Measurements from ENCODE around the gene SERBP1.

SERBP1 gene

DNA sequence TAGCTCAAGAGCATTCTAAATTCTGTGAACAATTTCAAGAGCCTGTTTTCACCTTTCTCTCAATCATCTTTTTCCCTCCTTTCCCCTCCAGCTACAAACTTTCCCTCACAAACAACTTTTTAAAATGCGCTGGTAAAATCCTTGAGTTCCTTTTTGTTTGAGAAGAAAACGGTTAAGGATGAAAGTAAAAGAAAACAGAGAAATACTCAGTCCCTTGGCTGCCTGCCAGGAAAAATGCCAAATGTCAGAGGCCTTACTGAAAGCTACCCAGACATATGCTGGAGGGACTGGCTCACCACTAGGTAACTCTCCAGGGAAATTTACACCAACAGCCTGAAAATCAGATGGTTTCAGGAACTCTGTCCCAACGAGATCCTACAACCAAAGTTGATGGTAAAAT is 11.0 kb upstream of the SERBP1 start:
- TF ChIP-seq, protein P1, sequence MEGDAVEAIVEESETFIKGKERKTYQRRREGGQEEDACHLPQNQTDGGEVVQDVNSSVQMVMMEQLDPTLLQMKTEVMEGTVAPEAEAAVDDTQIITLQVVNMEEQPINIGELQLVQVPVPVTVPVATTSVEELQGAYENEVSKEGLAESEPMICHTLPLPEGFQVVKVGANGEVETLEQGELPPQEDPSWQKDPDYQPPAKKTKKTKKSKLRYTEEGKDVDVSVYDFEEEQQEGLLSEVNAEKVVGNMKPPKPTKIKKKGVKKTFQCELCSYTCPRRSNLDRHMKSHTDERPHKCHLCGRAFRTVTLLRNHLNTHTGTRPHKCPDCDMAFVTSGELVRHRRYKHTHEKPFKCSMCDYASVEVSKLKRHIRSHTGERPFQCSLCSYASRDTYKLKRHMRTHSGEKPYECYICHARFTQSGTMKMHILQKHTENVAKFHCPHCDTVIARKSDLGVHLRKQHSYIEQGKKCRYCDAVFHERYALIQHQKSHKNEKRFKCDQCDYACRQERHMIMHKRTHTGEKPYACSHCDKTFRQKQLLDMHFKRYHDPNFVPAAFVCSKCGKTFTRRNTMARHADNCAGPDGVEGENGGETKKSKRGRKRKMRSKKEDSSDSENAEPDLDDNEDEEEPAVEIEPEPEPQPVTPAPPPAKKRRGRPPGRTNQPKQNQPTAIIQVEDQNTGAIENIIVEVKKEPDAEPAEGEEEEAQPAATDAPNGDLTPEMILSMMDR (IDR thresholded peaks at IDR 0.05; ENCODE audit: borderline replicate concordance, insufficient read depth, low read depth, low read length): no peak
- H3K4me3 ChIP-seq (ENCODE audit: low read depth, low read length): no peak overlapping the region

DNA sequence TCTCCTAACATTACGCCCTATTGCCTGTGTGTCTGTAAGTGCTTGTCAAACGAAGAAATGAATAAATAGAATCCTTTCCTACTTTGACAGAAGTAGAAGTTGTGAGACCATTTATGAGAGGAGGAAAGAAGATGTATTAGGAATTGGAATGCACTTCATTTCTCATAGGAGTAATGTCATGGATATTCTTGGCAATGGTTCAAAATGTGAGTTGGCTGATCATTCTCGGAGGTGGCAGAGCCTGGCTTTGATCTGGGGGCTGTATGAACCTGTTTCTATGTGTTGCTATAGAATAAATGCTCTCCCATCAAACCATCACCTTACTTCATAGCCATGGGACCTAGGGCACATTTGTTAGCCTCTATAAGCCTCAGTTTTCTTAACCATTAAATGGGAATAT is 10.1 kb upstream of the SERBP1 start:
- TF ChIP-seq, protein P1 (IDR thresholded peaks at IDR 0.05; ENCODE audit: borderline replicate concordance, insufficient read depth, low read depth, low read length): no peak
- no peak overlapping the region for H3K4me3 ChIP-seq (ENCODE audit: low read depth, low read length)

DNA sequence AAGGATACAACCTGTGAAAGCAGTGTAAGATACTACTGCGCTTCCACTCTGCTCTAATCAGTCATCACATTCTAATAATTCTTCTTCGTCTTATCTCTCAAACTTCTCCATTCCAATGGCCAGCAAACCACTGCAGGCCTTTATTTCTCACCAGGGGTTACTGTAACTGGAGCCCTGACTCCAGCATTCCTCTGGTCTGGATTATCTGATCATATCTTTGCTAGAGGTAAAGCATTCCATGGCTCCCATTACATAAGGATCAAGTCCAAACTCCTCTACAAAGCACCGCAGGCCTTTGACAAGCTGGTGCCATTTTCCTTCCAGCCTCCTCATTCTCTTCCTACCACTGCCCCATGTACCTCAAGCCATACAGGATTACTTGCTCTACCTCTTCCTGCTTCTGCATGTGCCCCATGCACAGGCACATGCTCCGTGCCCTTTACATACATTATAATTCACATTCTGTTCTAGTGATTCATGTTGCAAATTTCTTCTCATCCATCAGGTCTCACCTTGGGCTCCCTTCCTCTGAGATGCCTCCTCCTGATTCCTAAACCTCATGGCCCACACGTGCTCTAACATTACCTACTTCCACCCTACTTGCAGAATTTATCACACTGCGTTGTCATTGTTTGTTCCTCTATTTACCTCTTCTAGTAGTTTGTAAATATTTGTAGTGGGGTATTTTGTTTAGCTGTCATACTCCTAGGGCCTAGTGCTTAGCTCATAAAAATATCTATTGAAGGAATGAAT is 9.3 kb upstream of the SERBP1 start:
- no peak overlapping the region for H3K4me3 ChIP-seq (ENCODE audit: low read depth, low read length)
- TF ChIP-seq, protein P1 (IDR thresholded peaks at IDR 0.05; ENCODE audit: borderline replicate concordance, insufficient read depth, low read depth, low read length): no peak

DNA sequence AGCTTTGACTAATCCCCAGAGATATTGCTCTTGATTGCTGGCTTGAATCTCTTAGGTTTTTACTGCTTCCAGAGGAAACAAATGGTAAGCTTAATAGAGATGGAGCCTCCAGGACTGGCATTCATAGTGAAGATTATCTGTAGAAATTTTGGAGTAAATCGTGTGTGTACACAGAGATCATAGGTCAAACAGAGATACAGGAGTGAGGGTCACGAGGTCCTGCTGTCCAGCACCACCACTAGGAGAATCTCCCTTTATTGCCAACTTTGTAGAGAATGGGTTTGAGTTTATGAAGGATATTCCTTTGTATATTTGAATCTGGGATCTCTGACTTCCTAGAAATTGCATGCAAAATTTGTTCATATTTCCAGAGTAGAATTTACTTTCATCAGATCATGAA is 7.8 kb upstream of the SERBP1 start:
- H3K4me3 ChIP-seq (ENCODE audit: low read depth, low read length): no peak overlapping the region
- TF ChIP-seq, protein P1 (IDR thresholded peaks at IDR 0.05; ENCODE audit: borderline replicate concordance, insufficient read depth, low read depth, low read length): no peak

DNA sequence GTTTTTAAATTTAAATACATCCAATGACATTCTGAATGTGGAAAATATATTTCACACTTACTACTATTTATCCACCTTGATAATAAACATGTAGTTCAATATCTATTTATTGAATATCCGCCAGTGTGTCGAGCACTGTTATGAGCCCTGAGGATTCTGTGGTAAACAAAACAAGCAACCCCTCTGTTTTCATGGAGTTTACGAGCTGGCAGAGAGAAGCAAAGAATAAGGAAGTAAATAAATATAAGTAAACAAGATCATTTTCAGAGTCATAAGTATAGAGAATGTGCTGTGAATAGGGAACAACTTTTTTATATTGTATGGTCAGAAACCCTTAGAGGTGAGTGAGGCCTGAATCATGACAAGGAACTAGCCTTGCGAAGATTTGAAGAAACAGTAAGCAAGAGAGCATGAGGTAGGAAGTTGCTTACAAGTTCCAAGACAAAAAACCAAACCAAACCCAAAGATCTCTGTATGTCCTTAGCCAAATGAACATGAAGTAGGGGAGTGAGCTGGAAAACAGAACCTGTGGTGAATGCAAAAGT is 6.4 kb upstream of the SERBP1 start:
- H3K4me3 ChIP-seq (ENCODE audit: low read depth, low read length): no peak overlapping the region
- TF ChIP-seq, protein P1 (IDR thresholded peaks at IDR 0.05; ENCODE audit: borderline replicate concordance, insufficient read depth, low read depth, low read length): no peak

DNA sequence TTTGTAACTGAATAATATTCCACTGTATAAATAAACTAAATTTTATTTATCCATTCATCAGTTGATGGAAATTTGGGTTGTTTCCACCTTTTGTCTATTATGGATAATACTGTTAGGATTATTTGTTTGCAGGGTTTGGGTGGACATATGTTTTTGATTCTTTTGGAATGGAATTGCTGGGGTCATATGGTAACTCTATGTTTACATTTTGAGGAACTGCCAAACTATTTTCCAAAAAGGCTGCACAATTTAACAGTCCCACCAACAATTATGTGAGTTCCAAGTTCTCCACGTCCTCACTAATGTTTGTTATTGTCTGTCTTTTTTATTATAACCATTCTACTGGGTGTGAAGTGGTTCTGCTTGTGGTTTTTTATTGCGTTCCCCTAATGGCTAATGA is 4.3 kb upstream of the SERBP1 start:
- TF ChIP-seq, protein P1 (IDR thresholded peaks at IDR 0.05; ENCODE audit: borderline replicate concordance, insufficient read depth, low read depth, low read length): no peak
- H3K4me3 ChIP-seq (ENCODE audit: low read depth, low read length): no peak overlapping the region

DNA sequence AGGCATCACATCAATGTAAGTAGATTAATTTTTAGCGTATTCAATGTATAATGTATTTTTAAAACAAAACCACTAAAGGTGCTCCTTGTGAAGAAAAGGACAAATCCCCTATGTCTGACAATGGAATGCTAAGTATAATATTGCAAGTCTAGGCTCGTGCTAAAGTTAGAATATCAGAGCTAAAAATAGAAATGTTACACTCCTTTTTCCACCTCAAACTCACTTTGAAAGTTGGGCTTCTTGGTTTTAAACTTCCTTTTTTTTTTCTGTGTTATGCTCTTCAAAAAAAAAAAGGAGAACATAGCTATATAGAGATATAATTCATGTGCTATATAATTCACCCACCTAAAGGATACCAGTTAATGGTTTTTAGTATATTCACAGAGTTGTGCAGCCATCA is 3.6 kb upstream of the SERBP1 start:
- TF ChIP-seq, protein P1 (IDR thresholded peaks at IDR 0.05; ENCODE audit: borderline replicate concordance, insufficient read depth, low read depth, low read length): no peak

More for the DNA sequence above, 3.6 kb upstream of the SERBP1 start:
- no peak overlapping the region for H3K4me3 ChIP-seq (ENCODE audit: low read depth, low read length)

Data from GM12875 (cell line).